Erythroblast (primary cell): ENCODE data around the gene SCNN1A.

Experiments used
- DNase-seq, 2 experiments: peaks; one replicate each; lab custom pipeline; 2025; lab: John Stamatoyannopoulos, UW
- GATA1 ChIP-seq: IDR thresholded peaks from 2 replicates; pipeline ENCODE4 v1.6.1; 2011; ENCODE audit warnings: low read depth, mild to moderate bottlenecking, control low read depth, low read length, moderate library complexity
- POLR2A ChIP-seq: IDR thresholded peaks from 2 replicates; pipeline ENCODE4 v1.6.1; 2011; ENCODE audit warnings: mild to moderate bottlenecking, low read length

SCNN1A gene

GRCh38 chr12:6378709-6379472 is 3.5 kb upstream of the SCNN1A start:
- no peak for TF ChIP-seq POLR2A
- no peak for TF ChIP-seq GATA1
- no peak for DNase-seq

GRCh38 chr12:6377667-6377994 is 2.3 kb upstream of the SCNN1A start:
- no peak for DNase-seq
- no peak for TF ChIP-seq GATA1
- no peak for TF ChIP-seq POLR2A

GRCh38 chr12:6376870-6377666 is 1.7 kb upstream of the SCNN1A start:
- TF ChIP-seq GATA1 (no peak), POLR2A (no peak)
- no peak for DNase-seq

- DNase-seq, result no peak
- no peak for TF ChIP-seq GATA1
- TF ChIP-seq POLR2A, result no peak
Measured at GRCh38 chr12:6376079-6376869, 911 bp upstream of the SCNN1A start.

- DNase-seq, result no peak
- TF ChIP-seq POLR2A (no peak), GATA1 (no peak)
Measured at GRCh38 chr12:6374786-6375160, 590 bp downstream of the SCNN1A start.

- no peak for TF ChIP-seq GATA1
- no peak for TF ChIP-seq POLR2A
- DNase-seq, result no peak
Measured at GRCh38 chr12:6374028-6374785, 1.2 kb downstream of the SCNN1A start.

GRCh38 chr12:6373022-6373787 is 2.2 kb downstream of the SCNN1A start:
- DNase-seq, result no peak
- no peak for TF ChIP-seq POLR2A
- TF ChIP-seq GATA1, result no peak

- no peak for TF ChIP-seq GATA1
- no peak for TF ChIP-seq POLR2A
- no peak for DNase-seq
Measured at GRCh38 chr12:6372403-6373003, 2.9 kb downstream of the SCNN1A start.

GRCh38 chr12:6370994-6371754 is 4.2 kb downstream of the SCNN1A start:
- TF ChIP-seq GATA1 (no peak), POLR2A (no peak)
- DNase-seq, result peak in 1 of 2 experiments; percentile 27

- no peak for TF ChIP-seq POLR2A
- no peak for DNase-seq
Measured at GRCh38 chr12:6370576-6370935, 4.8 kb downstream of the SCNN1A start.

GRCh38 chr12:6369916-6370575 is 5.3 kb downstream of the SCNN1A start:
- no peak for DNase-seq
- TF ChIP-seq POLR2A, result no peak
- TF ChIP-seq GATA1, result no peak
